Body of pancreas (tissue), 4 donors: ENCODE measurements around the gene KRT74. TPM values are rescaled to one million over a fixed set of nuclear protein-coding genes. Genes with fewer than 3 reads are reported as not detected.

Experiments used
- ATAC-seq: fragments of 150-250 bp; one replicate; pipeline ENCODE4 v1.9.1; 2016
- DNase-seq, 4 donors: peaks; one replicate each; pipeline ENCODE4 v3.0.0-alpha.2; 2019
- H3K27ac ChIP-seq, 4 donors: fragments of 200-600 bp; sonication (generic); 1 replicate in 3 of 4; 2 replicates in 1 of 4; pipeline versions ENCODE4 v1.5.1 to v1.6.1; 2016 to 2019; ENCODE audit warnings: mild to moderate bottlenecking in 1 of 4, mixed read lengths in 1 of 4, moderate library complexity in 1 of 4
- H3K27me3 ChIP-seq, 2 donors: fragments of 200-600 bp; sonication (generic); one replicate each; pipeline ENCODE4 v1.6.0; 2016; ENCODE audit warnings: mild to moderate bottlenecking in 1 of 2
- H3K36me3 ChIP-seq, 2 donors: fragments of 200-600 bp; sonication (generic); replicated peaks in 1 of 2; 2 replicates each; pipeline ENCODE4 v1.5.1; 2016; ENCODE audit warnings: low read depth in 2 of 2; ENCODE audit not compliant: insufficient read depth in 1 of 2
- H3K4me1 ChIP-seq: fragments of 200-600 bp; sonication (generic); one replicate; pipeline ENCODE4 v1.6.0; 2016
- H3K4me3 ChIP-seq, 2 donors: fragments of 200-600 bp; sonication (generic); 1 replicate in 1 of 2; 2 replicates in 1 of 2; pipeline ENCODE4 v1.5.1; 2016 to 2019
- H3K9me3 ChIP-seq, 3 donors: fragments of 200-600 bp; sonication (generic); 1 replicate in 2 of 3; 2 replicates in 1 of 3; pipeline ENCODE4 v1.5.1; 2016
- CTCF ChIP-seq, 7 experiments: fragments of 450-650 bp in 4 of 7; fragments of 200-600 bp in 3 of 7; sonication (generic) in 3 of 7; IDR thresholded peaks; one replicate each; pipeline ENCODE4 v1.5.1; 2016 to 2019; ENCODE audit warnings: antibody characterized with exemption in 7 of 7
- POLR2A ChIP-seq, 3 donors: fragments of 450-650 bp; IDR thresholded peaks; one replicate each; pipeline ENCODE4 v1.6.1; 2016; ENCODE audit warnings: antibody characterized with exemption in 3 of 3, mild to moderate bottlenecking in 2 of 3
- WGBS, 2 donors: methylation state at CpG; one replicate each; pipeline ENCODE4 v1.1.5; 2017; 5-methylcytosine and 5-hydroxymethylcytosine counted together
- intact Hi-C: fragments of 100-400 bp; cut with DNase I; formaldehyde crosslinking; loops from one replicate; pipeline ENCODE4 v1.15.1; 2023
- total RNA-seq, 2 donors: library from RNA; depleted of rRNA; stranded (reverse); fragments of >200 nt; gene quantifications; one replicate each; pipeline ENCODE4 v1.1.0, GENCODE V29; 2016

KRT74 gene
- total RNA-seq, 2 donors from 2014 or later, result not detected

GRCh38 chr12:52540531-52540930 lies 33.1 kb downstream of the KRT74 start:
- H3K9me3 ChIP-seq, result no peaks in the 10 kb centered on the region
- H3K4me1 ChIP-seq, result no peaks in the 10 kb centered on the region
- ATAC-seq, result no peak
- no peak for DNase-seq
- H3K36me3 ChIP-seq, result no peaks in the 10 kb centered on the region
- H3K4me3 ChIP-seq, result no peak overlapping the region
- H3K27me3 ChIP-seq, result no peaks in the 10 kb centered on the region
- intact Hi-C loops, result no loop called here
- WGBS, 2 donors, result 88 to 100% methylated on average over 1 to 7 of the region's 7 CpGs
- H3K27ac ChIP-seq, result no peak overlapping the region
- TF ChIP-seq CTCF (IDR thresholded peaks at IDR 0.05) (no peak), POLR2A (IDR thresholded peaks at IDR 0.05) (no peak)

- 71 to 88% methylated on average over 3 of the region's 3 CpGs for WGBS, 2 donors
- no peak overlapping the region for H3K27ac ChIP-seq
- intact Hi-C loops, result no loop called here
- no peak overlapping the region for H3K4me3 ChIP-seq
- no peaks in the 10 kb centered on the region for H3K9me3 ChIP-seq
- no peaks in the 10 kb centered on the region for H3K4me1 ChIP-seq
- no peak for ATAC-seq
- TF ChIP-seq POLR2A (IDR thresholded peaks at IDR 0.05) (no peak), CTCF (IDR thresholded peaks at IDR 0.05) (no peak)
- H3K27me3 ChIP-seq, result no peaks in the 10 kb centered on the region
- no peaks in the 10 kb centered on the region for H3K36me3 ChIP-seq
- no peak for DNase-seq
Observed at GRCh38 chr12:52539821-52540173, 33.8 kb downstream of the KRT74 start.

- H3K4me3 ChIP-seq, result no peak overlapping the region
- no peak overlapping the region for H3K27ac ChIP-seq
- ATAC-seq (no peak), DNase-seq (no peak)
- intact Hi-C loops, result no loop called here
- no peaks in the 10 kb centered on the region for H3K36me3 ChIP-seq
- H3K9me3 ChIP-seq, result no peaks in the 10 kb centered on the region
- WGBS, 2 donors, result 50 to 65% methylated on average over 5 of the region's 5 CpGs
- no peaks in the 10 kb centered on the region for H3K4me1 ChIP-seq
- no peaks in the 10 kb centered on the region for H3K27me3 ChIP-seq
- TF ChIP-seq CTCF (IDR thresholded peaks at IDR 0.05) (no peak), POLR2A (IDR thresholded peaks at IDR 0.05) (no peak)
Observed at GRCh38 chr12:52539083-52539820, 34.4 kb downstream of the KRT74 start.

- TF ChIP-seq POLR2A (IDR thresholded peaks at IDR 0.05) (no peak), CTCF (IDR thresholded peaks at IDR 0.05) (no peak)
- H3K27me3 ChIP-seq, result no peaks in the 10 kb centered on the region
- 51 to 63% methylated on average over 3 of the region's 3 CpGs for WGBS, 2 donors
- intact Hi-C loops, result no loop called here
- ATAC-seq, result no peak
- DNase-seq, result no peak
- no peak overlapping the region for H3K4me3 ChIP-seq
- no peaks in the 10 kb centered on the region for H3K4me1 ChIP-seq
- no peaks in the 10 kb centered on the region for H3K36me3 ChIP-seq
- no peak overlapping the region for H3K27ac ChIP-seq
- no peaks in the 10 kb centered on the region for H3K9me3 ChIP-seq
Observed at GRCh38 chr12:52537101-52537500, 36.5 kb downstream of the KRT74 start.

GRCh38 chr12:52535574-52535973 lies 38.1 kb downstream of the KRT74 start:
- intact Hi-C loops, result no loop called here
- H3K4me3 ChIP-seq, result no peak overlapping the region
- TF ChIP-seq CTCF (IDR thresholded peaks at IDR 0.05) (no peak), POLR2A (IDR thresholded peaks at IDR 0.05) (no peak)
- H3K4me1 ChIP-seq, result no peaks in the 10 kb centered on the region
- 33 to 50% methylated on average over 1 of the region's 1 CpG for WGBS, 2 donors
- no peak for DNase-seq
- no peak overlapping the region for H3K27ac ChIP-seq
- no peak for ATAC-seq
- H3K27me3 ChIP-seq, result no peaks in the 10 kb centered on the region
- H3K36me3 ChIP-seq, result no peaks in the 10 kb centered on the region
- H3K9me3 ChIP-seq, result no peaks in the 10 kb centered on the region
